H9 (cell line): Measurements from ENCODE around the gene SUPT3H. TPM values are rescaled to one million over a fixed set of nuclear protein-coding genes. Genes with fewer than 3 reads are reported as not detected.

Experiments used
- DNase-seq: peaks from one replicate; pipeline ENCODE4 v3.0.0-alpha.2; 2017
- H2AFZ ChIP-seq: one replicate; pipeline ENCODE4 v1.6.1; 2013; ENCODE audit warnings: mild to moderate bottlenecking, low read length, control low read depth, moderate library complexity
- H2AK5ac ChIP-seq: 2 replicates; pipeline ENCODE4 v1.6.1; 2013; ENCODE audit warnings: low read length, control low read depth, mixed read lengths; ENCODE audit not compliant: insufficient read length
- H2BK120ac ChIP-seq: one replicate; pipeline ENCODE4 v1.6.1; 2013; ENCODE audit warnings: low read depth, mild to moderate bottlenecking, low read length, control low read depth, inconsistent platforms; ENCODE audit not compliant: poor library complexity, severe bottlenecking
- H2BK12ac ChIP-seq: 2 replicates; pipeline ENCODE4 v1.6.1; 2013; ENCODE audit warnings: low read length, control low read depth, mixed read lengths, low read depth; ENCODE audit not compliant: insufficient read length
- H2BK15ac ChIP-seq: 2 replicates; pipeline ENCODE4 v1.6.1; 2013; ENCODE audit warnings: low read depth, low read length, control low read depth
- H2BK20ac ChIP-seq: one replicate; pipeline ENCODE4 v1.6.1; 2013; ENCODE audit warnings: low read depth, mild to moderate bottlenecking, low read length, control low read depth, inconsistent platforms; ENCODE audit not compliant: poor library complexity, severe bottlenecking
- H2BK5ac ChIP-seq: 2 replicates; pipeline ENCODE4 v1.6.1; 2013; ENCODE audit warnings: low read length, control low read depth, mixed read lengths; ENCODE audit not compliant: insufficient read length
- H3K14ac ChIP-seq: 2 replicates; pipeline ENCODE4 v1.6.1; 2013; ENCODE audit warnings: low read length, control low read depth; ENCODE audit not compliant: insufficient read depth
- H3K18ac ChIP-seq: 2 replicates; pipeline ENCODE4 v1.6.1; 2013; ENCODE audit warnings: low read depth, mild to moderate bottlenecking, mixed read lengths, low read length, control low read depth; ENCODE audit not compliant: insufficient read length
- H3K23ac ChIP-seq: 2 replicates; pipeline ENCODE4 v1.6.1; 2013; ENCODE audit warnings: low read length, control low read depth, mixed read lengths, low read depth; ENCODE audit not compliant: insufficient read length
- H3K23me2 ChIP-seq: 2 replicates; pipeline ENCODE4 v1.6.1; 2013; ENCODE audit warnings: low read depth, mild to moderate bottlenecking, mixed read lengths, low read length, control low read depth; ENCODE audit not compliant: insufficient read length, poor library complexity, severe bottlenecking
- H3K27ac ChIP-seq: 2 replicates; pipeline ENCODE4 v1.5.1; 2013; ENCODE audit warnings: low read length, control low read depth, mixed read lengths, low read depth; ENCODE audit not compliant: insufficient read length
- H3K27me3 ChIP-seq: 2 replicates; pipeline ENCODE4 v1.6.1; 2013; ENCODE audit warnings: low read length, control low read depth, inconsistent platforms; ENCODE audit not compliant: insufficient read depth
- H3K4ac ChIP-seq: 2 replicates; pipeline ENCODE4 v1.6.1; 2013; ENCODE audit warnings: low read depth, mild to moderate bottlenecking, control low read depth, inconsistent platforms, low read length, moderate library complexity
- H3K4me1 ChIP-seq: 2 replicates; pipeline ENCODE4 v1.6.1; 2013; ENCODE audit warnings: low read length, control low read depth, inconsistent platforms; ENCODE audit not compliant: insufficient read depth
- H3K4me2 ChIP-seq: 2 replicates; pipeline ENCODE4 v1.6.1; 2013; ENCODE audit warnings: low read length, control low read depth, mixed read lengths; ENCODE audit not compliant: insufficient read length, insufficient read depth
- H3K56ac ChIP-seq: 2 replicates; pipeline ENCODE4 v1.6.1; 2013; ENCODE audit warnings: low read depth, mild to moderate bottlenecking, mixed read lengths, low read length, control low read depth; ENCODE audit not compliant: insufficient read length
- H3K79me1 ChIP-seq: 2 replicates; pipeline ENCODE4 v1.6.1; 2013; ENCODE audit warnings: low read depth, mild to moderate bottlenecking, moderate library complexity, low read length, control low read depth, inconsistent platforms; ENCODE audit not compliant: insufficient read depth, poor library complexity, severe bottlenecking
- H3K79me2 ChIP-seq: 2 replicates; pipeline ENCODE4 v1.6.1; 2013; ENCODE audit warnings: low read length, control low read depth, inconsistent platforms; ENCODE audit not compliant: insufficient read depth
- H3K9ac ChIP-seq: 2 replicates; pipeline ENCODE4 v1.6.1; 2013; ENCODE audit warnings: low read length, control low read depth, mixed read lengths; ENCODE audit not compliant: insufficient read length; ENCODE audit errors: extremely low read depth
- H3K9me3 ChIP-seq: one replicate; pipeline ENCODE4 v1.6.1; 2013; ENCODE audit warnings: low read depth, low read length, inconsistent platforms; ENCODE audit not compliant: control insufficient read depth
- H3T11ph ChIP-seq: one replicate; pipeline ENCODE4 v1.6.1; 2013; ENCODE audit warnings: mild to moderate bottlenecking, low read length, control low read depth, inconsistent platforms
- H4K20me1 ChIP-seq: one replicate; pipeline ENCODE4 v1.6.1; 2013; ENCODE audit not compliant: control insufficient read depth, insufficient read length, insufficient read depth
- H4K5ac ChIP-seq: 2 replicates; pipeline ENCODE4 v1.6.1; 2013; ENCODE audit warnings: low read depth, mild to moderate bottlenecking, mixed read lengths, low read length, control low read depth; ENCODE audit not compliant: insufficient read length
- H4K8ac ChIP-seq: replicated peaks from 2 replicates; pipeline ENCODE4 v1.6.1; 2013; ENCODE audit warnings: low read length, control low read depth, mixed read lengths, low read depth; ENCODE audit not compliant: insufficient read length
- H4K91ac ChIP-seq: 2 replicates; pipeline ENCODE4 v1.6.1; 2013; ENCODE audit warnings: low read depth, mild to moderate bottlenecking, moderate library complexity, mixed read lengths, low read length, control low read depth; ENCODE audit not compliant: insufficient read length
- H3K27ac Mint-ChIP-seq, 3 experiments: 2 replicates in 2 of 3; 3 replicates in 1 of 3; pipeline ENCODE4 v1.8.0; 2020 to 2021; ENCODE audit warnings: mixed read lengths in 3 of 3, mild to moderate bottlenecking in 1 of 3, moderate library complexity in 1 of 3
- H3K27me3 Mint-ChIP-seq: 2 replicates; pipeline ENCODE4 v1.8.0; 2021; ENCODE audit warnings: low read depth, mild to moderate bottlenecking, moderate library complexity, mixed read lengths
- H3K36me3 Mint-ChIP-seq, 3 experiments: 2 replicates in 2 of 3; 3 replicates in 1 of 3; pipeline ENCODE4 v1.8.0; 2020 to 2021; ENCODE audit warnings: low read depth in 3 of 3, mixed read lengths in 3 of 3; ENCODE audit not compliant: insufficient read depth in 1 of 3
- H3K4me1 Mint-ChIP-seq, 2 experiments: 2 replicates each; pipeline ENCODE4 v1.8.0; 2020; ENCODE audit warnings: mixed read lengths in 2 of 2
- H3K4me3 Mint-ChIP-seq, 2 experiments: 2 replicates in 1 of 2; 3 replicates in 1 of 2; pipeline ENCODE4 v1.8.0; 2020 to 2021; ENCODE audit warnings: mild to moderate bottlenecking in 2 of 2, mixed read lengths in 2 of 2, moderate library complexity in 1 of 2
- H3K9me3 Mint-ChIP-seq, 2 experiments: 2 replicates in 1 of 2; 3 replicates in 1 of 2; pipeline ENCODE4 v1.8.0; 2020; ENCODE audit warnings: mild to moderate bottlenecking in 2 of 2, mixed read lengths in 2 of 2, moderate library complexity in 1 of 2
- WGBS: extraction: QIAGEN DNeasy Blood & Tissue Kit; methylation state at CpG from one replicate; pipeline ENCODE4 v1.1.7; 2013; ENCODE audit warnings: missing lambda C conversion rate, low lambda C conversion rate, mixed read lengths; ENCODE audit not compliant: insufficient read length; ENCODE audit errors: extremely low coverage; 5-methylcytosine and 5-hydroxymethylcytosine counted together
- total RNA-seq: library from RNA; stranded (reverse); gene quantifications from 2 replicates; pipeline ENCODE4 v1.2.1, GENCODE V29; 2021
- TF ChIP-seq, protein P1 (sequence below): fragments of 200-600 bp; sonication (generic); conservative IDR thresholded peaks from 3 replicates; pipeline ENCODE4 v1.8.0; 2021; ENCODE audit warnings: antibody characterized with exemption, mild to moderate bottlenecking

The SUPT3H gene
- total RNA-seq, 1 experiment from 2014 or later: 22.5 TPM

DNA sequence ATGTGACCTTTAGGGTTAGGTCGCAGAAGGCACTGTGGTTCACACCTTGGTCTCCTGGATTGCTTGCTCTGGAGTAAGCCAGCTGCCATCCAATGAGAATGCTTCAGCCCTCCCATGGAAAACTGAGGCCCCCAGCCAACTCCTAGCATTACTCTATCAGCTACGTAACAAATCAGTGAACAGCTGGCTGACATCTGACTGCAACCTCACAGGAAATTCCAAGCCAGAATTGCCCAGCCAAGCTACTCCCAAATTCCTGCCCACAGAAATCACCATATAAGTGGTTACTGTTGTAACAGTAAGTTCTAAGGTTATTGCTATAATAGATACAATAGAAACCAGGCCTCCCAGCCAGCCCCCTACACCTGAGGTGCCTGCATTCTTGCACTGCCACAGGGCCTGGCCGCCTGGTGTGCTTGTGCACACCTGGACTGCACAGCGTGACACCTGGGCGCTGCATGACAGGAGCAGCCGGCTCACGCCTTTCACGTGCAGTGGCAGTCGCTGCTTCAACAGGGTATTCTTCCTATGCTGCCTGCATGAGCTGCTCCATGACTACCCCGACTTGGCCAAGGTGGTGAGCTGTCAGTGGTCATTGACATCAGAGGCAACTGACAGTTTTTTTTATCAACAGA lies 479.3 kb downstream of the SUPT3H start:
- H2AK5ac ChIP-seq: no peak overlapping the region
- H3K36me3 Mint-ChIP-seq: peaks cover 7 to 19% (median 13%) of the 10 kb centered on the region in 3 experiments
- no peak overlapping the region; the same call in 1 of the 2 replicates for H3K14ac ChIP-seq
- H2BK12ac ChIP-seq: no peak overlapping the region
- no peak overlapping the region for H3K27ac ChIP-seq
- no peak overlapping the region for H3K4me3 Mint-ChIP-seq
- H3K9me3 Mint-ChIP-seq: peaks cover 14 to 26% of the 10 kb centered on the region in 2 experiments
- no peak overlapping the region for H4K91ac ChIP-seq
- no peaks in the 10 kb centered on the region for H3K79me1 ChIP-seq
- H2BK5ac ChIP-seq: no peak overlapping the region
- H3K27ac Mint-ChIP-seq: no peak overlapping the region
- H3K4me1 ChIP-seq: no peaks in the 10 kb centered on the region
- no peak overlapping the region for H3K18ac ChIP-seq
- no peaks in the 10 kb centered on the region for H3K27me3 ChIP-seq
- peaks cover 5% of the 10 kb centered on the region for H3K9me3 ChIP-seq
- no peak overlapping the region for H3T11ph ChIP-seq
- no peaks in the 10 kb centered on the region for H3K79me2 ChIP-seq
- H3K23me2 ChIP-seq: no peaks in the 10 kb centered on the region
- no peak overlapping the region for H4K8ac ChIP-seq
- no peak overlapping the region for H4K5ac ChIP-seq
- DNase-seq: no peak
- H3K23ac ChIP-seq: no peak overlapping the region
- no peak overlapping the region for H3K9ac ChIP-seq
- no peak overlapping the region for H2BK120ac ChIP-seq
- H2BK20ac ChIP-seq: no peak overlapping the region
- H2AFZ ChIP-seq: no peak overlapping the region
- TF ChIP-seq, protein P1, sequence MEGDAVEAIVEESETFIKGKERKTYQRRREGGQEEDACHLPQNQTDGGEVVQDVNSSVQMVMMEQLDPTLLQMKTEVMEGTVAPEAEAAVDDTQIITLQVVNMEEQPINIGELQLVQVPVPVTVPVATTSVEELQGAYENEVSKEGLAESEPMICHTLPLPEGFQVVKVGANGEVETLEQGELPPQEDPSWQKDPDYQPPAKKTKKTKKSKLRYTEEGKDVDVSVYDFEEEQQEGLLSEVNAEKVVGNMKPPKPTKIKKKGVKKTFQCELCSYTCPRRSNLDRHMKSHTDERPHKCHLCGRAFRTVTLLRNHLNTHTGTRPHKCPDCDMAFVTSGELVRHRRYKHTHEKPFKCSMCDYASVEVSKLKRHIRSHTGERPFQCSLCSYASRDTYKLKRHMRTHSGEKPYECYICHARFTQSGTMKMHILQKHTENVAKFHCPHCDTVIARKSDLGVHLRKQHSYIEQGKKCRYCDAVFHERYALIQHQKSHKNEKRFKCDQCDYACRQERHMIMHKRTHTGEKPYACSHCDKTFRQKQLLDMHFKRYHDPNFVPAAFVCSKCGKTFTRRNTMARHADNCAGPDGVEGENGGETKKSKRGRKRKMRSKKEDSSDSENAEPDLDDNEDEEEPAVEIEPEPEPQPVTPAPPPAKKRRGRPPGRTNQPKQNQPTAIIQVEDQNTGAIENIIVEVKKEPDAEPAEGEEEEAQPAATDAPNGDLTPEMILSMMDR: no peak
- no peak overlapping the region for H3K4ac ChIP-seq
- peaks cover 0 to 2% of the 10 kb centered on the region in 2 experiments; a peak in 1 of 4 replicates for H3K4me1 Mint-ChIP-seq
- H4K20me1 ChIP-seq: no peaks in the 10 kb centered on the region
- H3K27me3 Mint-ChIP-seq: no peaks in the 10 kb centered on the region
- H3K56ac ChIP-seq: no peak overlapping the region
- no peak overlapping the region for H2BK15ac ChIP-seq
- no CpG with 5 or more reads among the region's 10 CpGs for WGBS
- no peak overlapping the region for H3K4me2 ChIP-seq
